K562 (cell line): ENCODE results near the gene CWF19L1. TPM values are rescaled to one million over a fixed set of nuclear protein-coding genes. Genes with fewer than 3 reads are reported as not detected.

ENCODE experiments used
- KAT2B ChIP-seq: IDR thresholded peaks from one replicate; pipeline ENCODE4 v1.6.1; 2012; ENCODE audit warnings: low read depth, mild to moderate bottlenecking, control low read depth, inconsistent platforms, low read length, moderate library complexity
- MYNN ChIP-seq, 2 experiments: sonication (generic); formaldehyde crosslinking in 1 of 2; IDR thresholded peaks; 2 replicates each; pipeline versions ENCODE4 v1.5.0 to v1.6.1; 2016 to 2020; ENCODE audit warnings: antibody characterized with exemption in 1 of 2, missing genetic modification reagents in 1 of 2
- SUPT5H ChIP-seq: fragments of 450-650 bp; IDR thresholded peaks from 2 replicates; pipeline ENCODE4 v1.6.1; 2016
- polyA plus RNA-seq, 8 experiments: library from polyadenylated mRNA; depleted of rRNA in 4 of 8; stranded (reverse) in 5 of 8; unstranded in 3 of 8; fragments of >200 nt; fragmentation: Nextera tagmentation in 2 of 8; fragmentation: Illumina TruSeq in 1 of 8; extraction: Ambion mirVana in 2 of 8; extraction: Trizol in 1 of 8; gene quantifications; 2 replicates each; pipeline versions ENCODE4 v1.2.1 to v1.2.3, GENCODE V29; 2011 to 2014; ENCODE audit warnings: inconsistent platforms in 1 of 8, missing spikeins in 1 of 8
- total RNA-seq, 7 experiments: library from RNA; depleted of rRNA in 6 of 7; stranded (reverse); fragments of >200 nt in 6 of 7; fragmentation: Illumina TruSeq in 2 of 7; extraction: Trizol in 2 of 7; gene quantifications; 2 replicates each; pipeline versions ENCODE4 v1.2.1 to v1.2.3, GENCODE V29; 2011 to 2021; ENCODE audit warnings: low replicate concordance in 1 of 7
- TF ChIP-seq, protein P1 (sequence below), 2 experiments: fragments of 450-650 bp; IDR thresholded peaks; 2 replicates each; pipeline ENCODE4 v1.6.1; 2018; ENCODE audit warnings: mild to moderate bottlenecking in 2 of 2, low read depth in 1 of 2; ENCODE audit not compliant: partially characterized antibody in 2 of 2
- TF ChIP-seq, protein P2 (sequence below), 2 experiments: fragments of 450-650 bp in 1 of 2; sonication (generic) in 1 of 2; formaldehyde crosslinking in 1 of 2; IDR thresholded peaks; 2 replicates each; pipeline versions ENCODE4 v1.7.1 to v1.9.0; 2016 to 2022; ENCODE audit warnings: inconsistent platforms in 1 of 2, mild to moderate bottlenecking in 1 of 2, missing genetic modification reagents in 1 of 2
- TF ChIP-seq, protein P3 (sequence below): IDR thresholded peaks from 2 replicates; pipeline ENCODE4 v1.6.1; 2011; ENCODE audit warnings: borderline replicate concordance, low read depth, mild to moderate bottlenecking, moderate library complexity, low read length; ENCODE audit not compliant: insufficient read depth, poor library complexity, severe bottlenecking
- TF ChIP-seq, protein P4 (sequence below): sonication (generic); formaldehyde crosslinking; IDR thresholded peaks from 2 replicates; pipeline ENCODE4 v1.8.0; 2022; ENCODE audit warnings: mild to moderate bottlenecking, missing genetic modification reagents

CWF19L1 gene
- total and polyA plus RNA-seq, 9 of the 15 experiments (the other 6 are each of a cell fraction or from before 2014, with no cell fraction given): 19.5 to 49.9 (median 30.9) TPM

DNA sequence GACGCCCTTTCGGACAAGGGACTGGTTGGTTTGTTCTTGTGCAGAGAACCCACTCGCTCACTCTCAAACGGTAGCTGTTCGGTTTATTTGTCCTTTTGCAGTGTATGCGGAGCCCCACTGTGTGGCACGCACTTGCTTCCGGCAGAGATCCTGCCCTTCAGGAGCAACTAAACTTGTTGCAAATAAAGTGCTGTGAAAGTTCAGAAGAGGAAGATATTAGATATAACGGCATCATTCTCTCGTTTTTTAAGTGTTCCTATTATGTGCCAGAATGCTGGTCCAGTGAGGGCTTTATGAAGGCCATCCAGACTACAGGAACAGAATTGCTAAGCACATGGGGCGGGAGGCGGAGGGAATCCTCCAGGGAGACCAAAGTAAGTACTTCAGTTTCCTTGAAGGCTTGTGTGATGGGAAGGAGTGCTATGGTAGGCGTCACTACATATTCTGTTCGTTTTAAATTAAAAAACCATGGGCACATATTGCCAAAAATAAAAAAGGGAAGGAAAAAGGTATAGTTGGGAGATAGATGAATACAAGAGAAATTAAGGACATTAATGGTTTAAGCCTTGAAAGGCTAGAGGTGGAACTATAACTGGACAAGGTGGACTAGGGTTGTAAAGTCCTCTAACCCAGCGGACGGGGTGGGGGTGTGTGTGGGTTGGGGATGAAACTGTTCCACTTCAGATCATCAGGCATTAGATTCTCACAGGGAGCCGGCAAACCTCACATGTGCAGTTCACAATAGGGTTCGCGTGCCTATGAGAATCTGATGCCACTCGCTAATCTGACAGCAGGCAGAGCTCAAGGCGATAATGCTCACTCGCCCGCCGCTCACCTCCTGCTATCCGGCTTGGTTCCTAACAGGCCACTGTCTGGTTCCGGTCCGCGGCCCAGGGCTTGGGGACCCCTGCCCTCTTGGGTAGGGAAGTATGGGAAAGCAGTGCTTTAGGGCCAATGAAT, 80.9 kb downstream of the CWF19L1 start (continued):
- TF ChIP-seq, protein P1, sequence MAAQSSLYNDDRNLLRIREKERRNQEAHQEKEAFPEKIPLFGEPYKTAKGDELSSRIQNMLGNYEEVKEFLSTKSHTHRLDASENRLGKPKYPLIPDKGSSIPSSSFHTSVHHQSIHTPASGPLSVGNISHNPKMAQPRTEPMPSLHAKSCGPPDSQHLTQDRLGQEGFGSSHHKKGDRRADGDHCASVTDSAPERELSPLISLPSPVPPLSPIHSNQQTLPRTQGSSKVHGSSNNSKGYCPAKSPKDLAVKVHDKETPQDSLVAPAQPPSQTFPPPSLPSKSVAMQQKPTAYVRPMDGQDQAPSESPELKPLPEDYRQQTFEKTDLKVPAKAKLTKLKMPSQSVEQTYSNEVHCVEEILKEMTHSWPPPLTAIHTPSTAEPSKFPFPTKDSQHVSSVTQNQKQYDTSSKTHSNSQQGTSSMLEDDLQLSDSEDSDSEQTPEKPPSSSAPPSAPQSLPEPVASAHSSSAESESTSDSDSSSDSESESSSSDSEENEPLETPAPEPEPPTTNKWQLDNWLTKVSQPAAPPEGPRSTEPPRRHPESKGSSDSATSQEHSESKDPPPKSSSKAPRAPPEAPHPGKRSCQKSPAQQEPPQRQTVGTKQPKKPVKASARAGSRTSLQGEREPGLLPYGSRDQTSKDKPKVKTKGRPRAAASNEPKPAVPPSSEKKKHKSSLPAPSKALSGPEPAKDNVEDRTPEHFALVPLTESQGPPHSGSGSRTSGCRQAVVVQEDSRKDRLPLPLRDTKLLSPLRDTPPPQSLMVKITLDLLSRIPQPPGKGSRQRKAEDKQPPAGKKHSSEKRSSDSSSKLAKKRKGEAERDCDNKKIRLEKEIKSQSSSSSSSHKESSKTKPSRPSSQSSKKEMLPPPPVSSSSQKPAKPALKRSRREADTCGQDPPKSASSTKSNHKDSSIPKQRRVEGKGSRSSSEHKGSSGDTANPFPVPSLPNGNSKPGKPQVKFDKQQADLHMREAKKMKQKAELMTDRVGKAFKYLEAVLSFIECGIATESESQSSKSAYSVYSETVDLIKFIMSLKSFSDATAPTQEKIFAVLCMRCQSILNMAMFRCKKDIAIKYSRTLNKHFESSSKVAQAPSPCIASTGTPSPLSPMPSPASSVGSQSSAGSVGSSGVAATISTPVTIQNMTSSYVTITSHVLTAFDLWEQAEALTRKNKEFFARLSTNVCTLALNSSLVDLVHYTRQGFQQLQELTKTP (IDR thresholded peaks at IDR 0.05; ENCODE audit: low read depth in 1 of 2, partially characterized antibody in 2 of 2): peak in 1 of 2 experiments; percentile 25
- TF ChIP-seq KAT2B (no peak), MYNN (IDR thresholded peaks at IDR 0.05) (0 out of 2 replicates have a peak, but pooled peaks have one; percentile 33), MYNN (CRISPR knock-in tag; IDR thresholded peaks at IDR 0.05) (no peak), SUPT5H (0 out of 2 replicates have a peak, but pooled peaks have one; percentile 73)
- TF ChIP-seq, protein P2, sequence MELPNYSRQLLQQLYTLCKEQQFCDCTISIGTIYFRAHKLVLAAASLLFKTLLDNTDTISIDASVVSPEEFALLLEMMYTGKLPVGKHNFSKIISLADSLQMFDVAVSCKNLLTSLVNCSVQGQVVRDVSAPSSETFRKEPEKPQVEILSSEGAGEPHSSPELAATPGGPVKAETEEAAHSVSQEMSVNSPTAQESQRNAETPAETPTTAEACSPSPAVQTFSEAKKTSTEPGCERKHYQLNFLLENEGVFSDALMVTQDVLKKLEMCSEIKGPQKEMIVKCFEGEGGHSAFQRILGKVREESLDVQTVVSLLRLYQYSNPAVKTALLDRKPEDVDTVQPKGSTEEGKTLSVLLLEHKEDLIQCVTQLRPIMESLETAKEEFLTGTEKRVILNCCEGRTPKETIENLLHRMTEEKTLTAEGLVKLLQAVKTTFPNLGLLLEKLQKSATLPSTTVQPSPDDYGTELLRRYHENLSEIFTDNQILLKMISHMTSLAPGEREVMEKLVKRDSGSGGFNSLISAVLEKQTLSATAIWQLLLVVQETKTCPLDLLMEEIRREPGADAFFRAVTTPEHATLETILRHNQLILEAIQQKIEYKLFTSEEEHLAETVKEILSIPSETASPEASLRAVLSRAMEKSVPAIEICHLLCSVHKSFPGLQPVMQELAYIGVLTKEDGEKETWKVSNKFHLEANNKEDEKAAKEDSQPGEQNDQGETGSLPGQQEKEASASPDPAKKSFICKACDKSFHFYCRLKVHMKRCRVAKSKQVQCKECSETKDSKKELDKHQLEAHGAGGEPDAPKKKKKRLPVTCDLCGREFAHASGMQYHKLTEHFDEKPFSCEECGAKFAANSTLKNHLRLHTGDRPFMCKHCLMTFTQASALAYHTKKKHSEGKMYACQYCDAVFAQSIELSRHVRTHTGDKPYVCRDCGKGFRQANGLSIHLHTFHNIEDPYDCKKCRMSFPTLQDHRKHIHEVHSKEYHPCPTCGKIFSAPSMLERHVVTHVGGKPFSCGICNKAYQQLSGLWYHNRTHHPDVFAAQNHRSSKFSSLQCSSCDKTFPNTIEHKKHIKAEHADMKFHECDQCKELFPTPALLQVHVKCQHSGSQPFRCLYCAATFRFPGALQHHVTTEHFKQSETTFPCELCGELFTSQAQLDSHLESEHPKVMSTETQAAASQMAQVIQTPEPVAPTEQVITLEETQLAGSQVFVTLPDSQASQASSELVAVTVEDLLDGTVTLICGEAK (IDR thresholded peaks at IDR 0.05): peak; percentile 64; the same call in 1 of the 2 replicates
- TF ChIP-seq, protein P2 (CRISPR knock-in tag; IDR thresholded peaks at IDR 0.05): no peak
- TF ChIP-seq, protein P3, sequence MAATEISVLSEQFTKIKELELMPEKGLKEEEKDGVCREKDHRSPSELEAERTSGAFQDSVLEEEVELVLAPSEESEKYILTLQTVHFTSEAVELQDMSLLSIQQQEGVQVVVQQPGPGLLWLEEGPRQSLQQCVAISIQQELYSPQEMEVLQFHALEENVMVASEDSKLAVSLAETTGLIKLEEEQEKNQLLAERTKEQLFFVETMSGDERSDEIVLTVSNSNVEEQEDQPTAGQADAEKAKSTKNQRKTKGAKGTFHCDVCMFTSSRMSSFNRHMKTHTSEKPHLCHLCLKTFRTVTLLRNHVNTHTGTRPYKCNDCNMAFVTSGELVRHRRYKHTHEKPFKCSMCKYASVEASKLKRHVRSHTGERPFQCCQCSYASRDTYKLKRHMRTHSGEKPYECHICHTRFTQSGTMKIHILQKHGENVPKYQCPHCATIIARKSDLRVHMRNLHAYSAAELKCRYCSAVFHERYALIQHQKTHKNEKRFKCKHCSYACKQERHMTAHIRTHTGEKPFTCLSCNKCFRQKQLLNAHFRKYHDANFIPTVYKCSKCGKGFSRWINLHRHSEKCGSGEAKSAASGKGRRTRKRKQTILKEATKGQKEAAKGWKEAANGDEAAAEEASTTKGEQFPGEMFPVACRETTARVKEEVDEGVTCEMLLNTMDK: no peak
- TF ChIP-seq, protein P4, sequence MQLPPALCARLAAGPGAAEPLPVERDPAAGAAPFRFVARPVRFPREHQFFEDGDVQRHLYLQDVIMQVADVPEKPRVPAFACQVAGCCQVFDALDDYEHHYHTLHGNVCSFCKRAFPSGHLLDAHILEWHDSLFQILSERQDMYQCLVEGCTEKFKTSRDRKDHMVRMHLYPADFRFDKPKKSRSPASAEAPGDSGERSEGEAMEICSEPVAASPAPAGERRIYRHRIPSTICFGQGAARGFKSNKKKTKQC (CRISPR knock-in tag): no peak
